Mucosa of rectum (tissue), 2 donors: ENCODE data around the gene GPR135.

Experiments used
- H3K27ac ChIP-seq, 2 donors: one replicate each; pipeline ENCODE4 v1.7.0; 2013; ENCODE audit warnings: inconsistent platforms in 2 of 2, low read depth in 2 of 2, low read length in 2 of 2
- H3K27me3 ChIP-seq, 2 donors: one replicate each; pipeline ENCODE4 v1.7.0; 2013; ENCODE audit warnings: low read length in 2 of 2; ENCODE audit not compliant: control insufficient read depth in 2 of 2, insufficient read depth in 2 of 2
- H3K36me3 ChIP-seq, 2 donors: one replicate each; pipeline ENCODE4 v1.7.0; 2013; ENCODE audit warnings: low read length in 2 of 2; ENCODE audit not compliant: control insufficient read depth in 2 of 2, insufficient read depth in 2 of 2
- H3K4me1 ChIP-seq, 2 donors: one replicate each; pipeline ENCODE4 v1.7.0; 2013; ENCODE audit warnings: low read length in 2 of 2, mild to moderate bottlenecking in 1 of 2; ENCODE audit not compliant: control insufficient read depth in 2 of 2, insufficient read depth in 2 of 2
- H3K4me3 ChIP-seq, 2 donors: one replicate each; pipeline ENCODE4 v1.7.0; 2013; ENCODE audit warnings: low read length in 2 of 2
- H3K9ac ChIP-seq, 2 donors: one replicate each; pipeline ENCODE4 v1.7.0; 2013; ENCODE audit warnings: low read length in 2 of 2, low read depth in 1 of 2, mild to moderate bottlenecking in 1 of 2
- H3K9me3 ChIP-seq, 2 donors: one replicate each; pipeline ENCODE4 v1.7.0; 2013; ENCODE audit warnings: low read length in 2 of 2; ENCODE audit not compliant: control insufficient read depth in 2 of 2
- donor health status: healthy.
- donor health status: Normal muscosa, but diverticular disease.

GPR135 gene

GRCh38 chr14:59465316-59466135, at the start of gene GPR135:
GPR135 (minus strand) TSS chr14:59465380; CDS start chr14:59465226, 154 bp downstream.
- Histone ChIP-seq H3K27me3 (no peaks in the 10 kb centered on the region), H3K4me1 (peaks cover 6 to 8% of the 10 kb centered on the region in 2 donors), H3K27ac (peak within 1 kb of the TSS; percentile 16 to 24), H3K9me3 (no peaks in the 10 kb centered on the region), H3K9ac (peak within 1 kb of the TSS in 1 of 2 donors; percentile 53), H3K36me3 (no peaks in the 10 kb centered on the region), H3K4me3 (peak within 1 kb of the TSS; percentile 73 to 74)

DNA sequence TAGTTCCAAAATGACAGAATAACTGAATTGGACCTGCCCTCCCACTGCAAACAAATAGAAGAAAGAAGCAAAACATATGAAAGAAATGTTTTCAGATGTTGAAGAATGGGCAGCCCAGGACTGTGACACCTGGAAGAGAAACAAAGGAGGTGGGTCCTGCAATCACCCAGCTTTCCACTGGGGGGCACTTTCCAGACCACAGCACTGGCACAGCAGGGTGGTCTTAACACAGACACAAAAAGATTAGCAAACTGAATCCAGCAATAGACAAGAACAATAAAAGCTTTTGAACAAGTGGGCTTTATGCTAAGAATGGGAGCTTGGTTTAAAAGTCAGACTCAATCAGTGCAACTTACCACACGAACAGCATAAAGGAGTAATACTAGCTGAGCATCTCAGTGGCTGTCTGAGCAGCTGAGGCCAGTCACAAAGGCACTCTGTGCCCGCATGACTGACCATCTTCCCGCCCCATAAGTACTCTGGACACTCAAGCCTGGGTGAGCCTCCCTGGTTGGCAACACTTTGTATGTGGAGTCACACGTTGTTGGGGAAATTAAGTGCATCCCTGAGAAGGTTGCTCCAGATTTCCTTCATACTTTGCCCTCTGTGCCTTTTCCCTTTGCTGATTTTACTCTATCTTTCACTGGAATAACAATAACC, 46.9 kb upstream of the GPR135 start:
- H3K27ac ChIP-seq, result no peak overlapping the region
- H3K4me1 ChIP-seq, result peaks cover 0 to 4% of the 10 kb centered on the region in 2 donors
- H3K9me3 ChIP-seq, result no peaks in the 10 kb centered on the region
- no peak overlapping the region for H3K4me3 ChIP-seq
- H3K36me3 ChIP-seq, result no peaks in the 10 kb centered on the region
- H3K27me3 ChIP-seq, result no peaks in the 10 kb centered on the region
- H3K9ac ChIP-seq, result no peak overlapping the region

DNA sequence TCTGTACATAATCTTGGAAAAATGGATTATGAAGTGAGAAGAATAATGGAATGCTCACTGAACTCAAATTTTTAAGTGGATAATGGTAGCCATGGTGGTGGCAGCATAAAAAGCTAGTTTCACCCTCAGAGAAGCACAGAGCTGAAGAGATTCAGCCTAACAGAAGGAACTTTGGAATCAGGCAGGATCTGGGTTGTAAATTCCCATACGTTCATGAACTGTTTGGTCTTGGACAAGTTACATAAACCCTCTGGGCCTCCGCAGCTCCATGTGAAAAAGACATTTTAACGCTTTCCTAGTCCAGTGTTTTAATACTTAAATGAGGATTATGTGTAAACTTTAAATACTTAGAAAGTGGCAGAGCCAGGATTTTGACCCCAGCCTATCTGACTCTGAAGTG, 45.8 kb upstream of the GPR135 start:
- Histone ChIP-seq H3K4me1 (peaks cover 0 to 4% of the 10 kb centered on the region in 2 donors), H3K9ac (no peak overlapping the region), H3K27ac (no peak overlapping the region), H3K27me3 (no peaks in the 10 kb centered on the region), H3K36me3 (no peaks in the 10 kb centered on the region), H3K4me3 (no peak overlapping the region), H3K9me3 (no peaks in the 10 kb centered on the region)

DNA sequence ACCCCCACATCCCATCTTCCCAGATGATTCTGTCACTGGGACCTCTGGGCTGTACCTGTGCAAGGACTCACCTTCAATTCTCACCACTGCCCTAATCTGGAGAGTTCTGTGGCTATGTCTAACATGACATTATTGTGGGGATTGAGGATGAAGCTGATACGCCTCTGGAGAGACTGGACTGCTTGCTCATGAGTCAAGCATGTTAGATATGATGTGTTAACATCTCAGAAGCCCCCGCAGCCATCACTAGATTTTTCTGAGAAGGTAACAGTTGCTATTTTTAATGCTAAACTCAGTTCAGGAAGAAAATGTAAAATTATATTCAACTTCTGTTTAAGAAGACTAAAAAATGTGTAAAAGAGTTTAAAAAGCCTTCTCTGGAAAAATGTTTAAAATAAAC, 44.8 kb upstream of the GPR135 start:
- Histone ChIP-seq H3K4me1 (peaks cover 0 to 4% of the 10 kb centered on the region in 2 donors), H3K9me3 (no peaks in the 10 kb centered on the region), H3K27ac (no peak overlapping the region), H3K4me3 (no peak overlapping the region), H3K9ac (no peak overlapping the region), H3K36me3 (no peaks in the 10 kb centered on the region), H3K27me3 (no peaks in the 10 kb centered on the region)

- Histone ChIP-seq H3K4me3 (no peak overlapping the region), H3K4me1 (peaks cover 0 to 4% of the 10 kb centered on the region in 2 donors), H3K9me3 (no peaks in the 10 kb centered on the region), H3K36me3 (peaks cover 2 to 6% of the 10 kb centered on the region in 2 donors), H3K27ac (no peak overlapping the region), H3K27me3 (no peaks in the 10 kb centered on the region), H3K9ac (no peak overlapping the region)
These were observed 43.9 kb upstream of the GPR135 start for GRCh38 chr14:59509101-59509500.

GRCh38 chr14:59507752-59508103, 42.5 kb upstream of the GPR135 start:
- no peaks in the 10 kb centered on the region for H3K27me3 ChIP-seq
- H3K4me3 ChIP-seq, result no peak overlapping the region
- no peak overlapping the region for H3K9ac ChIP-seq
- no peaks in the 10 kb centered on the region for H3K9me3 ChIP-seq
- H3K36me3 ChIP-seq, result peaks cover 4 to 8% of the 10 kb centered on the region in 2 donors
- H3K4me1 ChIP-seq, result peaks cover 0 to 4% of the 10 kb centered on the region in 2 donors
- H3K27ac ChIP-seq, result no peak overlapping the region

- H3K9ac ChIP-seq, result no peak overlapping the region
- peaks cover 4 to 8% of the 10 kb centered on the region in 2 donors for H3K36me3 ChIP-seq
- H3K27ac ChIP-seq, result no peak overlapping the region
- H3K9me3 ChIP-seq, result no peaks in the 10 kb centered on the region
- no peaks in the 10 kb centered on the region for H3K27me3 ChIP-seq
- peaks cover 0 to 4% of the 10 kb centered on the region in 2 donors for H3K4me1 ChIP-seq
- no peak overlapping the region for H3K4me3 ChIP-seq
These were observed 42.0 kb upstream of the GPR135 start for GRCh38 chr14:59507063-59507751.

- Histone ChIP-seq H3K4me3 (no peak overlapping the region), H3K36me3 (peaks cover 8% of the 10 kb centered on the region in 2 donors), H3K9ac (no peak overlapping the region), H3K4me1 (peaks cover 0 to 7% of the 10 kb centered on the region in 2 donors), H3K27me3 (no peaks in the 10 kb centered on the region), H3K27ac (no peak overlapping the region), H3K9me3 (no peaks in the 10 kb centered on the region)
These were observed 38.1 kb upstream of the GPR135 start for GRCh38 chr14:59503256-59503655.

GRCh38 chr14:59500732-59501131, 35.6 kb upstream of the GPR135 start:
- H3K4me1 ChIP-seq, result peaks cover 0 to 7% of the 10 kb centered on the region in 2 donors
- H3K36me3 ChIP-seq, result peaks cover 16 to 17% of the 10 kb centered on the region in 2 donors
- no peak overlapping the region for H3K27ac ChIP-seq
- H3K9ac ChIP-seq, result peak overlapping the region in 1 of 2 donors; percentile 14
- no peaks in the 10 kb centered on the region for H3K27me3 ChIP-seq
- no peaks in the 10 kb centered on the region for H3K9me3 ChIP-seq
- no peak overlapping the region for H3K4me3 ChIP-seq

GRCh38 chr14:59492384-59492783, 27.2 kb upstream of the GPR135 start:
- Histone ChIP-seq H3K4me1 (no peaks in the 10 kb centered on the region), H3K9ac (no peak overlapping the region), H3K4me3 (no peak overlapping the region), H3K27ac (no peak overlapping the region), H3K36me3 (peaks cover 41 to 52% of the 10 kb centered on the region in 2 donors), H3K9me3 (no peaks in the 10 kb centered on the region), H3K27me3 (no peaks in the 10 kb centered on the region)
